Stimulated activated CD4-positive, alpha-beta T cell treated with anti-CD3 and anti-CD28 coated beads, Interleukin-4, amount 100 ng/mL, for 48 hours (primary cell): ENCODE data around the gene WWP2.
"Not testable (repeated sequence)": the region's sequence is repeated elsewhere in the genome, so short reads cannot be mapped to it uniquely, and the experiment has no call there.

Experiments
- DNase-seq, 2 donors: peaks; one replicate each; pipeline ENCODE4 v3.0.0-alpha.2; 2020; ENCODE audit warnings: low read depth in 2 of 2

WWP2 gene

DNA sequence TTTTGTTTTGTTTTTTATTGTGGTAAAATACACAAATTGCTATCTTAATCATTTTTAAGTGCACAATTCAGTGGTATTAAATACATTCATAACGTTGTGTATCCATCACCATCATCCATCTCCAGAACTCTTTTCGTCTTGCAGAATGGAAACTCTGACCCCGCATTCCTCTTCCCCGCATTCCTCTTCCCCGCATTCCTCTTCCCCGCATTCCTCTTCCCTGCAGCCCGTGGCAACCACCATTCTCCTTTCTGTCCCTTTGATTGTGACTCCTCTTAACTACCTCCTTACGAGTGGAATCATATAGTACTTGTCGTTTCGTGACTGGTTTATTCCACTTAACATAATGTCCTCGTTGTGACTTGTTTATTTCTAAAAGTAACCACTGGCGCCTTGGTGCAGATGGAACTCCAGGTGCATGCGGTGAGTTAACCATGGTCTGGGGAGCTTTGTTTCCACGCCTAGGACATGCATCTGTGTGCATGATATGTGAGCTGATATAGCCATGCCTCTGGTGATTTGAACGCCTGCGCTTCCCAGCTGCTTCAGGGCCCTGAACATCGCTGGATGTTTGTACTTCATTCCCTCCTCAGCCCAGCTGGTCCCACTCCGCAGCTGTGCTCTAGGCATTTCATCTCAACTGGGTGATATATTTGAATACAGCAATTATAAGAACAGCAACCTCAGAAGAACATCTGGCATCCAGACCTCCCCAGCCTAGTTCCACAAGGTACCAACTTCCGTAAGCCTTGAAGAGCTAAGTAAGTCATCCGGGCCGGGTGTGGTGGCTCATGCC is 181.3 kb downstream of the WWP2 start:
- DNase-seq = not testable (repeated sequence)

DNA sequence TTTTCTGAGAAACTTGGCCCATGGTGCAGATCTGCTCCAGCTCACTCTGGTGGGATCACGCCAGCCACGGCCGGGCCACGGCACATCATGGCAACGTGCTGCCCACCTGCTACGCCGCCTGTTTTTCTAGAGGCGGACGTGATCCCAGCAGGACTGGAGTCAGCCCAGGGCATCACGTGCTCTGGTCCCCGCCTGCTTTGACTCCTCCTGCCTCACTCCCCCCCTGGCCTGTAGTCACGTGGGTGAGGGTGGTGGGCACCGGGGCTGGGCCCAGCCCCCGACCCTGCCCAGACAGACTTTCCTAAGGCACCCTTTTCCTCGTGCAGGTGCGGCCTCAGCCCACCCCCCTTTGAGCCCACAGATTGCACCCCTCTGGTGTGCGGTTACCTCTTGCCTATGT is 188.3 kb downstream of the WWP2 start:
- DNase-seq = not testable (repeated sequence)

DNA sequence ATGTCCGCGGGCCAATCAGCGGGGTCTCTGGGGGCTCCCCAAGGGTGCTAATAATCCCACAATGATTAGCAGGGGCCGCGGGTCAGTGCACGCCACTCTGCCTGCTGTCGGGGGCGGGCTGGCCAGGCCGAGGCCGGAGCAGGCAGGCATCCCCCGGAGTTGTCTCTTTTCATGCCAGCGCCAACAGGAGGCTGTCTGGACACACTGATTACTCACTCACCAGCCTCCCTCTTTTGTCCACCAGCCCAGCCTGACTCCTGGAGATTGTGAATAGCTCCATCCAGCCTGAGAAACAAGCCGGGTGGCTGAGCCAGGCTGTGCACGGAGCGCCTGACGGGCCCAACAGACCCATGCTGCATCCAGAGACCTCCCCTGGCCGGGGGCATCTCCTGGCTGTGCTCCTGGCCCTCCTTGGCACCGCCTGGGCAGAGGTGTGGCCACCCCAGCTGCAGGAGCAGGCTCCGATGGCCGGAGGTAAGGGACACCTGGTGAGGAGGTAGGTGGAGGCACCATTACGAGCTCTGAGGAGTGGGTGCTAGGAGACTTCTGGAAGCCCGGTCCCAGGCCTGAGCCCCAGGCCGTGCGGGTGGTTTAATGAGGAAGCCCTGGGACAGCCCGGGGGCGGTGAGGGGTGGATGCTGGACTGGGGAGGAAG is 189.0 kb downstream of the WWP2 start, which contains the start of gene CLEC18A:
TSS of gene CLEC18A (plus strand) at position 318 of the 655 bp plus-strand sequence. CDS start at position 351, 33 bp downstream.
- not testable (repeated sequence) for DNase-seq

DNA sequence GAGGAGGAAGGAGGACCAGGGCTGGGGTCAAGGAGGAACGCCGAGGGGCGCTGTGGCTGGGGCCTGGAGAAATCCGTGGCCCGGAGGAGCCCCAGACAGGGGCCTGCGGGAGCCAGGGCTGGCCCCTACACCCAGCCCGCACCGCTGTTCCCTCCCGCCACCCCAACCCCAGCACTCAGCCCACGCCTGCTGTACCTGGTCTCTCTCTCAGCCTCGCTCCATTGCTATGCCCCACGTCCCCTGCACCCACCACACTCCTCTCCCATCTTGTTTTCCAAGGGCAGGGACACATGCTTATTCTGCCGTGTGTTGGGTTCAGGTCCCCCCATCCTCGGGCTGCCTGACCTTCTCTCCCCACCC is 189.5 kb downstream of the WWP2 start:
- DNase-seq = not testable (repeated sequence)

DNA sequence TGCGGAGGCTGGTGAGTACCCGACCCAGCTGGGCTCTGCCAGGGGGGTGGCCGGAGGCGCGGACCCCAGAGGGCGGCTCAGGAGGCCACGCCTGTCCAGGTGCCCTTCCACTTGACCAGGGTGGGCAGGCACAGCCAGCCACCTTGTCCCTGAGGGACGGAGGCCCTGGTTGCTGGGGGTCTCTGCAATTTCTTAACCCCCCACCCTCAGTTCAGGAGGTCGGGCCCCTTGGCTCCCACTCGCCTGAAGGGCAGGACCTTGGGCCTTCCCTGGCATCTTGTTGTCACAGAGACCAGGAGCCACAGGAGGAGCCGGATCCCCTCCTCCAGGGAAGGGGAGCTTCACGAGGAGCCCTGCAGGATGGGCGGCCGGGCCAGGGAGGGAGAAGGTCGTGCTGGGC is 190.0 kb downstream of the WWP2 start:
- not testable (repeated sequence) for DNase-seq

DNA sequence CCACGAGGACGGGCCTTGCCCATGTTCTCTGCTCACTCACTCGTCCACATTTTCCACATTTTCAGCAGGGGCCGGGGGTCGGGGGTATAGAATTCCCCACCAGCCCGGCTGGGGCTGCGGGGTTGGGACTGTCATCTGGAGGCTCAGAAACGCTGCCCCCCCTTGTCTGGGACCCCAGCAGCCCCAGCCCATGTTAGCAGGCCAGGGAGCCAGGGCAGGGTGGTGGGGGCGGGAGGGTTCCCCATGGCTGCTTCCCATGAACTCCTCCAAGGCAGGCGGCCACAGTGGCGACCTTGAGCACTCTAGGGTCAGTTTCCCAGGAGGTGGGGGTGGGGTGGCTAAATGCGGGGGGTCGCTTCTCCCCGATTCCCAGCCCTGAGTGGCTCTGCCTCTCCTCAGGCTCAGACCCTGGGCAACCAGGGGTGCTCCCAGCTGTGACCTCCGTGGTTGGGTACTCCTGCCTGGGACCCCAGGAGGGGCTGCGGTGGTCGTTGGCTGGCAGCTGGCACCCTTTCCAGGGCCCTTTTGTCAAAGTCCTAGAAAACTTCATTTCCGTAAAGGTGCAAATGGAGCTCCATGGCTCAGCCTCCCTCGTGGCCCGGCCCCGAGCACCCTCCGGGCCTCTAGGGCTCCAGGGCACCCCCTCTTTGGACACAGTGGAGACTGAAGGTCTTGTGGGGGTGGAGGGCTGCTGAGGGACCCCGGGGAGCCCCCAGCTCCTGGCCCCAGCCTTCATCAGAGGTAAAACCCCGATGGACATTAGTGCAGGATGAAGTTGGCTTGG is 190.6 kb downstream of the WWP2 start:
- DNase-seq = not testable (repeated sequence)

DNA sequence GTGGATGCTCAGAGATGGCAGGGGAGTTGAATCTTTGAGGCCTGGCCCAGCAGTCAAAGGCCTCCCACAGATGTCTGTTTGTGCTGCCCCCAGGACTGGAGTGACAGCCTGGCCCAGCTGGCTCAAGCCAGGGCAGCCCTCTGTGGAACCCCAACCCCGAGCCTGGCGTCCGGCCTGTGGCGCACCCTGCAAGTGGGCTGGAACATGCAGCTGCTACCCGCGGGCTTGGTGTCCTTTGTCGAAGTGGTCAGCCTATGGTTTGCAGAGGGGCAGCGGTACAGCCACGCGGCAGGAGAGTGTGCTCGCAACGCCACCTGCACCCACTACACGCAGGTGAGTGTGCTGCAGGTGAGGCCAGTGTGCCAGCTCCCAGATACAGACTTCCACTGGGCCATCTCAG is 192.1 kb downstream of the WWP2 start:
- not testable (repeated sequence) for DNase-seq

DNA sequence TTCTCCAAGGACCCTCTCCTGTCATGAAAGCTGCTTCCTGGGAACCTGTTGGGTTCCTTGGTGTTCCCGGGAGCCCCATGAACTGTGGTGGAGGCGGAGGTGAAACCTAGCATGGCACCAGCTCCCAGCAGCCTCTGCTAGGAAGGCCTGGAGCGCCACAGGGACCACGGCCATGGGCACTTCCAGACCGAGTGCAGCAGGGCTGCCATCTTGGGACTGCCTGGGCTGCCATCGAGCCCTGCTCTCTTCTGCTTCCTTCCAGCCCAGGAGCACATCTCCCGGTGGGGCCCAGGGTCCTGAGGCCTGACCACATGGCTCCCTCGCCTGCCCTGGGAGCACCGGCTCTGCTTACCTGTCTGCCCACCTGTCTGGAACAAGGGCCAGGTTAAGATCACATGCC is 201.2 kb downstream of the WWP2 start:
- DNase-seq = not testable (repeated sequence)

DNA sequence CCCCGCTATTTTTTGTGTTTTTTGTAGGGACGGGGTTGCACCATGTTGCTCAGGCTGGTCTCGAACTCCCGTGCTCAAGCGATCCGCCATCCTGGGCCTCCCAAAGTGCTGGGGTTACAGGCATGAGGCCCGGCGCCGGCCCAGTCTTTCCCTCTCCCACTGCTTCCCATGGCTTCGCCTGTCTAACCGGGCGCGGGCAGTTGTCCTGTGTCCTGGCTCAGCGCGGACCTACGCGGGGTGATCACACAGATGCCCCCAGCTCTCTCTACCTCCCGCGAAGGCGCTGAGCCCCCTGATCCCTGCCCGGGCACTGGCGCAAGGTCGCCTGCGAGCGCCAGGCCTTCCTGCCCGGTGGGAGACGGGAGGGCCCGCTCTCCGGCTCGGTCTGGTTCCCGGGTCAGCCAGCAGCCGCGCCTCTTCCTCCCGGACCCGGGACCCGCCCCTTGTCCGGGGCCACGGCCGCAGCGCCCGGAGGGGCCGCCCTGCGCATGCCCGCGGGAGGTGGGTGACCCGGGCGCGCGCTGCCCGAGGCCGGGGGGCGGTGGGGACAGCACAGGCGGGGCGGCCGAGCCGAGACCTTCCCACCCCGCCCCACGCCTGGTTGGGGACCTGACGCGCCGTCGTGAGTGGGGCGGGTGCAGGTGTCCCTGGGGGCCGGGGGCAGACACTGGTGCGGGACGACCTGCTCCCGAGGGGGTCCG is 203.0 kb downstream of the WWP2 start:
- DNase-seq = not testable (repeated sequence)

DNA sequence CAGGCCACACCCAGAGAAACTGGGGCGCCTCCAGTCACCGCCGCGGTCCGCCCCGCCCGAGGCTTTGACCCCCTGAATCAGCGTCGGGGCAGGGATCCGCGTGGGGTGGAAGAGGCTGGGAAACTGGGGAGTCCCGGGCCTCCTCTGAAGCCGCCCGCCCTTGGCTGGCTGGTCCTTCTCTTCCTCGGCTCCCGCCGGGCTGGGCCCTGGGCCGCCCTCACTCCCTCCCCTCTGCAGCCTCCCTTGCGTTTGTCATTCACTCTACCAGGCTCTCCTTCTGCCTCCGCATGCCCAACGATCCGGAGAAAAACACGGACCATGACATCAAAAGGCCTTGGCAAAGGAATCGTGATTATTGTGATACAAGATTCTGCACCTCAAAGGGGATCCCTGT is 203.5 kb downstream of the WWP2 start:
- DNase-seq = not testable (repeated sequence)

DNA sequence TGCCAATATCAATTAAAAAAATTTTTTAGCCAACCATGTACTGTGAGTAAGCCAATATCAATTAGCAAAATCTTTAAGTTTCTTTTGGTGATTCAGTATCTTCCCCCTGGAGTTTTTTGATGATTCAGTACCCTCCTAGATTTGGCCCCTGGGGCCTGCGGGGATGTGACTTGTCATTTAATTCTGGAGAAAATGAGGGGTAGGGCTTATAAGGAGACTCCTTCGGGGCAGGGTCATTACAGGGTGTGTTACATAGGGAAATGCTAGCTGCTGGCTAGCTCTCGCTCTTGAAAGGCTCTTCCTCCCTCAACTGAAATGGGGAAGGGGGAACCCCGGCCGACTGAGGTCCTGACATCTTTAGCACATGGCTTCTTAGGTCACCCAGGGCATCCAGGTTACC is 205.6 kb downstream of the WWP2 start:
- DNase-seq = not testable (repeated sequence)

DNA sequence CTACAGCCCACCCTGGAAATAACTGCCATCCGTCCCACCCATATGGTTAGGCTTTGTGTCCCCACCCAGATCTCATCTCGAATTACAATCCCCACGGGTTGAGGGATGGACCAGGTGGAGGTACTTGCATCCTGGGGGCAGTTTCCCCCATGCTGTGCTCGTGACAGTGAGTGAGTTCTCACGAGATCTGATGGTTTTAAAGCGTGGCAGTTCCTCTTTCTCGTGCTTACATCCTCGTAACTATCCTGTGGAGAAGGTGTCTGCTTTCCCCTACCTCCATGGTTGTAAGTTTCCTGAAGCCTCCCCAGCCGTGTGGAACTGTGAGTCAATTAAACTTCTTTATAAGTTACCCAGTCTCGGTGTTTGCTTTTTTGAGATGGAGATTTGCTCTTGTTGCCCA is 206.0 kb downstream of the WWP2 start:
- DNase-seq = not testable (repeated sequence)

DNA sequence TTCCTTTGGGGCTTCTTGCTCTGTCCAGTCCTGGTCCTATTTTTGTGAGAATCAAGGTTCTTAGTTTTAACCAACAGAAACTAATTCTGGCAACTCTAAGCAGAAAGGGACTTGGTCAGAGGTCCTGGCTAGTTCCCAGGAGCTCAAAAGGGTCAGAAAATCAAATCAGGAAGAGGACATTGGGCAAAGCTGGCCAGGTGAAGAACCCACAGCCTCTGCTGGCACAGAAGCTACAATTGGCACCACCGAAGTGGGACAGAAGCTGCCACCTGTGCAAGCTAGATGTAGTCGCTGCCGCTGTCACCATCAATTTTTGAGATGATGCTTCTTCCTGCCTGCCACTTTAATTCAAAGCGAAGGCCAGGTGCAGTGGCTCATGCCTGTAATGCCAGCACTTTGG is 207.5 kb downstream of the WWP2 start:
- DNase-seq = not testable (repeated sequence)

DNA sequence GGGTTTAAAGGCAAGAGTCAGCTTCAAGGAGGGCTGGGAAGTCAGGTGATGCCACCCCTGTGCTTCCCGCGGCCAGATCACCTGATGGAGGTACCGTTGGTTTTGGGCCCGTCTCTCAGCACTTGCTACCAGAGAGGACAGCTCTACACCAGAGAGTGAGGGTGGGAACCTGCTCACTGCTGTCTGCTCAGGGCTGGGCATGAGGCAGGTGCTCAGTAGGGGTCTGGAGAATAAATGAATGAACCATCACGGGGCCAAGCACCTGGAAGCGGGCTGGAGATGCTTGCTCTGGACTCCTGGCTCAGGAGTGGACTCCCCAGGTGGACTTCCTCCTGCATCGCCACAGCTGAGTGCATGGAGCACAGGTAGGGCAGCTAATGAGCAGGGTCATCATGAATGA is 210.0 kb downstream of the WWP2 start:
- not testable (repeated sequence) for DNase-seq

DNA sequence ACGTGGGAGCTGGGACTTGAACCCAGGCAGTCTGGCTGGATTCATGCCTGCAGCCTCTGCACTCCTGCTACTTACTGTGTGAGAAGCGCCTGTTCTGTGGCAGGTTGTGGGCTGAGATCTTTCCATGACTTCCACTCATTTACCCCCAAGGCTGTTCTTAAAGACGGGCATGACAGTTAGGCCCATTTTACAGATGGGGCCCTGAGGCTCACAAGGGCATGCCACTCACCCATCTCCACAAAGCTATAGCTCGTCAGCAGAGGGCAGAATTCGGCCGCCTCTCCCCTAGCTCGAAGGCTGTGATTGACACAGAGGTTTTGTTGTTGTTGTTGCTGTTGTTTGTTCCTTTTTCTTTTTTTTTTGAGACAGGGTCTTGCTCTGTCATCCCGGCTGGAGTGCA is 210.8 kb downstream of the WWP2 start:
- not testable (repeated sequence) for DNase-seq

DNA sequence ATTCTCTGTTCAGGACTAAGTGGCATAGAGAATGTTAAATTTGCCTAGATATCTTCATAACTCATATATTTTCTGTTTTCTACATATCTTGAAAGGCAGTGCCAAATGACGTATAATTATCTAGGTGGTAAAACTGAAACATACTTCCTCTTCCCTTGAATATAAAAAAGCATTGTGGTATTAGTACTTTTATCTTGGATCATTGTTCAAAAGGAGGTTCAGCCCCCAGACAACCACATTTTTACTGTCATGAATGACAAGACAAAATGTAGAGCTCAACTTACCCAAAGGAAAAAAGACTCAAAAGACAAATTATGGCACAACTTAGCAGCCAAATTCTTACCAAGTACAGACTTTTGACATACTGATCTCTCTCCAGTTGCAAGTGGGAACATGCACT is 223.1 kb downstream of the WWP2 start:
- DNase-seq = not testable (repeated sequence)
